Measurements from ENCODE around the gene DAB1. TPM values are rescaled to one million over a fixed set of nuclear protein-coding genes. Genes with fewer than 3 reads are reported as not detected.

Gene DAB1
- total RNA-seq, 1 donor from 2014 or later: 1.6 TPM

- no peaks in the 10 kb centered on the region for H3K27me3 ChIP-seq (ENCODE audit: insufficient read depth, low read length)
- no peak overlapping the region for H3K4me2 ChIP-seq (ENCODE audit: low read length)
- no peak overlapping the region for H3K9ac ChIP-seq (ENCODE audit: low read length)
- no peak overlapping the region for H3K4me3 Mint-ChIP-seq (ENCODE audit: unreplicated experiment)
- no peaks in the 10 kb centered on the region for H3K4me1 ChIP-seq (ENCODE audit: insufficient read depth, low read length)
- no peaks in the 10 kb centered on the region for H3K79me2 ChIP-seq (ENCODE audit: insufficient read depth, low read length)
- no peaks in the 10 kb centered on the region for H3K4me1 Mint-ChIP-seq (ENCODE audit: low read depth, unreplicated experiment)
- H3K36me3 Mint-ChIP-seq (ENCODE audit: low read depth, unreplicated experiment): no peaks in the 10 kb centered on the region
- H3K9me3 ChIP-seq (ENCODE audit: insufficient read depth, low read depth, low read length): no peaks in the 10 kb centered on the region
- no peaks in the 10 kb centered on the region for H4K20me1 ChIP-seq (ENCODE audit: insufficient read depth, low read length)
- H3K36me3 ChIP-seq (ENCODE audit: insufficient read depth, low read length): no peaks in the 10 kb centered on the region
- H3K27me3 Mint-ChIP-seq (ENCODE audit: low read depth, unreplicated experiment): peaks cover 7% of the 10 kb centered on the region
- H2AFZ ChIP-seq (ENCODE audit: low read depth, low read length): no peak overlapping the region
- TF ChIP-seq EZH2 (IDR thresholded peaks at IDR 0.05; ENCODE audit: insufficient read depth, low read length) (no peak), CTCF (IDR thresholded peaks at IDR 0.05; ENCODE audit: insufficient read depth, low read depth, low read length) (no peak)
- DNase-seq (ENCODE audit: low read depth) (no peak), FAIRE-seq (no peak)
- H3K9me3 Mint-ChIP-seq (ENCODE audit: unreplicated experiment): no peaks in the 10 kb centered on the region
- no peak overlapping the region for H3K4me3 ChIP-seq (ENCODE audit: insufficient read depth, low read depth, low read length)
- no peak overlapping the region for H3K27ac ChIP-seq (ENCODE audit: low read depth, low read length)
- H3K27ac Mint-ChIP-seq (ENCODE audit: unreplicated experiment): no peak overlapping the region
Observed at GRCh38 chr1:57013522-57013921, 410.3 kb downstream of the DAB1 start.

DNA sequence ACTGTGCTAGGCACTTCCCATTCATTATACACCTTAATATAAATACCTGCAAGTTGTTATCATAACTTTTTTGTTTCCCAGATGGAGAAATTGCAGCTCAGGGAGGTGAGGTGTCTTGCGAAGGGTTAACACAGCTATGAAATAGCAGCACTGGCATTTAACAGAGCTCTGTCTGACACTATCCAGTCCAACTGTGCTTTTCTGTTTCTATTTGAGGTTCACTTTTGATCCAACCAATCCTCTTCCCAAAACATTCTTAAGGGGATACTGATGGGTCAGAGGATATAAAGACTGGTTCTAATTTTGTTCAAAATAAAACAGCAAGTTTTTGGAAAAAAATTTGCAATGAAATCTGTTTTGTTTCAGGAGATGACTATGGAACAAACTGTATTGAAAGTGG is 411.5 kb downstream of the DAB1 start:
- Histone ChIP-seq H3K79me2 (ENCODE audit: insufficient read depth, low read length) (no peaks in the 10 kb centered on the region), H2AFZ (ENCODE audit: low read depth, low read length) (no peak overlapping the region), H3K9me3 (ENCODE audit: insufficient read depth, low read depth, low read length) (no peaks in the 10 kb centered on the region), H3K27me3 (ENCODE audit: insufficient read depth, low read length) (no peaks in the 10 kb centered on the region), H3K27ac (ENCODE audit: low read depth, low read length) (no peak overlapping the region), H3K4me2 (ENCODE audit: low read length) (no peak overlapping the region), H4K20me1 (ENCODE audit: insufficient read depth, low read length) (no peaks in the 10 kb centered on the region), H3K36me3 (ENCODE audit: insufficient read depth, low read length) (no peaks in the 10 kb centered on the region), H3K9ac (ENCODE audit: low read length) (no peak overlapping the region), H3K4me3 (ENCODE audit: insufficient read depth, low read depth, low read length) (no peak overlapping the region), H3K4me1 (ENCODE audit: insufficient read depth, low read length) (no peaks in the 10 kb centered on the region)
- no peaks in the 10 kb centered on the region for H3K4me1 Mint-ChIP-seq (ENCODE audit: low read depth, unreplicated experiment)
- no peak for FAIRE-seq
- no peak overlapping the region for H3K27ac Mint-ChIP-seq (ENCODE audit: unreplicated experiment)
- TF ChIP-seq EZH2 (IDR thresholded peaks at IDR 0.05; ENCODE audit: insufficient read depth, low read length): no peak
- H3K36me3 Mint-ChIP-seq (ENCODE audit: low read depth, unreplicated experiment): no peaks in the 10 kb centered on the region
- no peak overlapping the region for H3K4me3 Mint-ChIP-seq (ENCODE audit: unreplicated experiment)
- H3K9me3 Mint-ChIP-seq (ENCODE audit: unreplicated experiment): no peaks in the 10 kb centered on the region
- peaks cover 6% of the 10 kb centered on the region for H3K27me3 Mint-ChIP-seq (ENCODE audit: low read depth, unreplicated experiment)
- no peak for DNase-seq (ENCODE audit: low read depth)

DNA sequence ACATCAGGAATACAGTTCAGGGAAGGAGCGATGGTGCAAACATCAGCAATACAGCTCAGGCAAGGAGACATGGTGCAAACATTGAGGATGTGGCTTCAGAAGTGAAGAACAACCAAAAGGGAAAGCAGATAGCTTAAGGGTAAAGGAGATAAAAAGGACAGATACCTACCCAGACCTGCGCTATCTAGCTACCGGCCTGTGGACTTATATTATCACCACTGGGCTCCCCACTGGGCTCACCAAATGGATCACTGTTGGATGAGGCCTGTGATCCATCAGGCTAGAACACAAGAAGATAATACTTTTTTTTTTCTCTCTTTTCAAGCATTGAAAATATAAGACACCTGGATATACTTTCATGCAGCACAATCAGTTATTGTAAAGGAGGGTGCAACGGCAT is 413.3 kb downstream of the DAB1 start:
- DNase-seq (ENCODE audit: low read depth) (no peak), FAIRE-seq (no peak)
- H3K79me2 ChIP-seq (ENCODE audit: insufficient read depth, low read length): no peaks in the 10 kb centered on the region
- H3K4me2 ChIP-seq (ENCODE audit: low read length): no peak overlapping the region
- TF ChIP-seq CTCF (IDR thresholded peaks at IDR 0.05; ENCODE audit: insufficient read depth, low read depth, low read length) (no peak), EZH2 (IDR thresholded peaks at IDR 0.05; ENCODE audit: insufficient read depth, low read length) (no peak)
- H3K9ac ChIP-seq (ENCODE audit: low read length): no peak overlapping the region
- Mint-ChIP-seq H3K4me3 (ENCODE audit: unreplicated experiment) (no peak overlapping the region), H3K9me3 (ENCODE audit: unreplicated experiment) (no peaks in the 10 kb centered on the region), H3K27ac (ENCODE audit: unreplicated experiment) (no peak overlapping the region), H3K4me1 (ENCODE audit: low read depth, unreplicated experiment) (no peaks in the 10 kb centered on the region), H3K27me3 (ENCODE audit: low read depth, unreplicated experiment) (peaks cover 6% of the 10 kb centered on the region), H3K36me3 (ENCODE audit: low read depth, unreplicated experiment) (no peaks in the 10 kb centered on the region)
- H2AFZ ChIP-seq (ENCODE audit: low read depth, low read length): no peak overlapping the region
- H3K4me1 ChIP-seq (ENCODE audit: insufficient read depth, low read length): no peaks in the 10 kb centered on the region
- H3K27me3 ChIP-seq (ENCODE audit: insufficient read depth, low read length): no peaks in the 10 kb centered on the region
- H3K36me3 ChIP-seq (ENCODE audit: insufficient read depth, low read length): no peaks in the 10 kb centered on the region
- H3K27ac ChIP-seq (ENCODE audit: low read depth, low read length): no peak overlapping the region
- no peaks in the 10 kb centered on the region for H4K20me1 ChIP-seq (ENCODE audit: insufficient read depth, low read length)
- no peak overlapping the region for H3K4me3 ChIP-seq (ENCODE audit: insufficient read depth, low read depth, low read length)
- H3K9me3 ChIP-seq (ENCODE audit: insufficient read depth, low read depth, low read length): no peaks in the 10 kb centered on the region

Measured in astrocyte (in vitro differentiated cells and primary cell).